ENCODE results near the gene GAPDH. TPM values are rescaled to one million over a fixed set of nuclear protein-coding genes. Genes with fewer than 3 reads are reported as not detected.

The GAPDH gene
- total RNA-seq, 4 donors from 2014 or later: 1,442 to 2,828 (median 1,967) TPM

DNA sequence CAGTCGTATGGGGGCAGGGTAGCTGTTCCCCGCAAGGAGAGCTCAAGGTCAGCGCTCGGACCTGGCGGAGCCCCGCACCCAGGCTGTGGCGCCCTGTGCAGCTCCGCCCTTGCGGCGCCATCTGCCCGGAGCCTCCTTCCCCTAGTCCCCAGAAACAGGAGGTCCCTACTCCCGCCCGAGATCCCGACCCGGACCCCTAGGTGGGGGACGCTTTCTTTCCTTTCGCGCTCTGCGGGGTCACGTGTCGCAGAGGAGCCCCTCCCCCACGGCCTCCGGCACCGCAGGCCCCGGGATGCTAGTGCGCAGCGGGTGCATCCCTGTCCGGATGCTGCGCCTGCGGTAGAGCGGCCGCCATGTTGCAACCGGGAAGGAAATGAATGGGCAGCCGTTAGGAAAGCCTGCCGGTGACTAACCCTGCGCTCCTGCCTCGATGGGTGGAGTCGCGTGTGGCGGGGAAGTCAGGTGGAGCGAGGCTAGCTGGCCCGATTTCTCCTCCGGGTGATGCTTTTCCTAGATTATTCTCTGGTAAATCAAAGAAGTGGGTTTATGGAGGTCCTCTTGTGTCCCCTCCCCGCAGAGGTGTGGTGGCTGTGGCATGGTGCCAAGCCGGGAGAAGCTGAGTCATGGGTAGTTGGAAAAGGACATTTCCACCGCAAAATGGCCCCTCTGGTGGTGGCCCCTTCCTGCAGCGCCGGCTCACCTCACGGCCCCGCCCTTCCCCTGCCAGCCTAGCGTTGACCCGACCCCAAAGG is 804 bp downstream of the GAPDH start:
- Histone ChIP-seq H3K27ac (peak overlapping the region; percentile 98), H3K4me3 (peak overlapping the region; percentile 96), H3K27me3 (no peaks in the 10 kb centered on the region), H3K36me3 (peaks cover 44% of the 10 kb centered on the region), H3K9me3 (no peaks in the 10 kb centered on the region), H3K4me1 (peaks cover 62% of the 10 kb centered on the region)
- TF ChIP-seq POLR2A (IDR thresholded peaks at IDR 0.05): no peak
- TF ChIP-seq, protein P1, sequence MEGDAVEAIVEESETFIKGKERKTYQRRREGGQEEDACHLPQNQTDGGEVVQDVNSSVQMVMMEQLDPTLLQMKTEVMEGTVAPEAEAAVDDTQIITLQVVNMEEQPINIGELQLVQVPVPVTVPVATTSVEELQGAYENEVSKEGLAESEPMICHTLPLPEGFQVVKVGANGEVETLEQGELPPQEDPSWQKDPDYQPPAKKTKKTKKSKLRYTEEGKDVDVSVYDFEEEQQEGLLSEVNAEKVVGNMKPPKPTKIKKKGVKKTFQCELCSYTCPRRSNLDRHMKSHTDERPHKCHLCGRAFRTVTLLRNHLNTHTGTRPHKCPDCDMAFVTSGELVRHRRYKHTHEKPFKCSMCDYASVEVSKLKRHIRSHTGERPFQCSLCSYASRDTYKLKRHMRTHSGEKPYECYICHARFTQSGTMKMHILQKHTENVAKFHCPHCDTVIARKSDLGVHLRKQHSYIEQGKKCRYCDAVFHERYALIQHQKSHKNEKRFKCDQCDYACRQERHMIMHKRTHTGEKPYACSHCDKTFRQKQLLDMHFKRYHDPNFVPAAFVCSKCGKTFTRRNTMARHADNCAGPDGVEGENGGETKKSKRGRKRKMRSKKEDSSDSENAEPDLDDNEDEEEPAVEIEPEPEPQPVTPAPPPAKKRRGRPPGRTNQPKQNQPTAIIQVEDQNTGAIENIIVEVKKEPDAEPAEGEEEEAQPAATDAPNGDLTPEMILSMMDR (IDR thresholded peaks at IDR 0.05): no peak
- peak in 2 of 3 donors; percentile 86 to 91 for TF ChIP-seq POLR2AphosphoS5 (IDR thresholded peaks at IDR 0.05)
- no peak for TF ChIP-seq EP300 (IDR thresholded peaks at IDR 0.05)
- DNase-seq (ENCODE audit: low spot score in 2 of 2): peak; percentile 93
- 0% methylated on average over 15 of the region's 52 CpGs for WGBS

- TF ChIP-seq EP300 (IDR thresholded peaks at IDR 0.05) (no peak), POLR2A (IDR thresholded peaks at IDR 0.05) (no peak), POLR2AphosphoS5 (IDR thresholded peaks at IDR 0.05) (no peak)
- TF ChIP-seq, protein P1 (IDR thresholded peaks at IDR 0.05): no peak
- Histone ChIP-seq H3K27ac (peak overlapping the region; percentile 98), H3K4me3 (peak overlapping the region; percentile 96), H3K27me3 (no peaks in the 10 kb centered on the region), H3K36me3 (peaks cover 39% of the 10 kb centered on the region), H3K9me3 (no peaks in the 10 kb centered on the region), H3K4me1 (peaks cover 67% of the 10 kb centered on the region)
- whole genome bisulfite sequencing: 3% methylated on average over 6 of the region's 6 CpGs
- no peak for DNase-seq (ENCODE audit: low spot score in 2 of 2)
Observed at GRCh38 chr12:6535697-6535946, 1.3 kb downstream of the GAPDH start.

- TF ChIP-seq EP300 (IDR thresholded peaks at IDR 0.05) (no peak), POLR2A (IDR thresholded peaks at IDR 0.05) (no peak), POLR2AphosphoS5 (IDR thresholded peaks at IDR 0.05) (no peak)
- TF ChIP-seq, protein P1 (IDR thresholded peaks at IDR 0.05): no peak
- Histone ChIP-seq H3K36me3 (peaks cover 33% of the 10 kb centered on the region), H3K4me3 (peak overlapping the region; percentile 96), H3K4me1 (peaks cover 73% of the 10 kb centered on the region), H3K27ac (peak overlapping the region; percentile 98), H3K27me3 (no peaks in the 10 kb centered on the region), H3K9me3 (no peaks in the 10 kb centered on the region)
- DNase-seq (ENCODE audit: low spot score in 2 of 2): no peak
- WGBS: 44% methylated on average over 9 of the region's 10 CpGs
Observed at GRCh38 chr12:6535960-6536847, 1.9 kb downstream of the GAPDH start.

DNA sequence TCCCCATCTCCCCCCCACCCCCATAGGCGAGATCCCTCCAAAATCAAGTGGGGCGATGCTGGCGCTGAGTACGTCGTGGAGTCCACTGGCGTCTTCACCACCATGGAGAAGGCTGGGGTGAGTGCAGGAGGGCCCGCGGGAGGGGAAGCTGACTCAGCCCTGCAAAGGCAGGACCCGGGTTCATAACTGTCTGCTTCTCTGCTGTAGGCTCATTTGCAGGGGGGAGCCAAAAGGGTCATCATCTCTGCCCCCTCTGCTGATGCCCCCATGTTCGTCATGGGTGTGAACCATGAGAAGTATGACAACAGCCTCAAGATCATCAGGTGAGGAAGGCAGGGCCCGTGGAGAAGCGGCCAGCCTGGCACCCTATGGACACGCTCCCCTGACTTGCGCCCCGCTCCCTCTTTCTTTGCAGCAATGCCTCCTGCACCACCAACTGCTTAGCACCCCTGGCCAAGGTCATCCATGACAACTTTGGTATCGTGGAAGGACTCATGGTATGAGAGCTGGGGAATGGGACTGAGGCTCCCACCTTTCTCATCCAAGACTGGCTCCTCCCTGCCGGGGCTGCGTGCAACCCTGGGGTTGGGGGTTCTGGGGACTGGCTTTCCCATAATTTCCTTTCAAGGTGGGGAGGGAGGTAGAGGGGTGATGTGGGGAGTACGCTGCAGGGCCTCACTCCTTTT is 2.7 kb downstream of the GAPDH start:
- WGBS: 61% methylated on average over 17 of the region's 19 CpGs
- Histone ChIP-seq H3K36me3 (peaks cover 28% of the 10 kb centered on the region), H3K27ac (peak overlapping the region; percentile 68), H3K4me3 (no peak overlapping the region), H3K27me3 (no peaks in the 10 kb centered on the region), H3K9me3 (no peaks in the 10 kb centered on the region), H3K4me1 (peaks cover 80% of the 10 kb centered on the region)
- DNase-seq (ENCODE audit: low spot score in 2 of 2): no peak
- TF ChIP-seq, protein P1 (IDR thresholded peaks at IDR 0.05): no peak
- TF ChIP-seq EP300 (IDR thresholded peaks at IDR 0.05) (no peak), POLR2AphosphoS5 (IDR thresholded peaks at IDR 0.05) (no peak), POLR2A (IDR thresholded peaks at IDR 0.05) (no peak)

Data from suprapubic skin (tissue), 4 donors.